ENCODE results near the gene SSBP4.

SSBP4 gene

GRCh38 chr19:18388100-18388959 is 30.9 kb upstream of the SSBP4 start (continued):
- peak; percentile 34; the same call in 1 of the 2 replicates for TF ChIP-seq ZBTB44 (tag by site-specific recombination; IDR thresholded peaks at IDR 0.05)
- peak; percentile 49; the same call in 1 of the 2 replicates for TF ChIP-seq ZXDB (tag by site-specific recombination; IDR thresholded peaks at IDR 0.05)
- TF ChIP-seq KLF8 (tag by site-specific recombination; IDR thresholded peaks at IDR 0.05) = no peak; the same call in 1 of the 2 replicates
- no peak for TF ChIP-seq ZFP41 (tag by site-specific recombination; IDR thresholded peaks at IDR 0.05; ENCODE audit: borderline replicate concordance)
- no peak for TF ChIP-seq KLF16 (tag by site-specific recombination; IDR thresholded peaks at IDR 0.05)

GRCh38 chr19:18388960-18389725 is 30.1 kb upstream of the SSBP4 start:
- Histone ChIP-seq H3K36me3 (ENCODE audit: control insufficient read depth in 2 of 2, insufficient read depth in 1 of 2, low read length in 2 of 2) (no peaks in the 10 kb centered on the region), H3K4me1 (ENCODE audit: control insufficient read depth, insufficient read depth, low read length) (no peaks in the 10 kb centered on the region), H3K9me3 (ENCODE audit: control insufficient read depth, insufficient read depth, low read depth, low read length) (no peaks in the 10 kb centered on the region), H3K4me3 (ENCODE audit: low read depth, low read length) (no peak overlapping the region), H3K27ac (ENCODE audit: extremely low read depth, low read depth, low read length) (no peak overlapping the region)
- 0 out of 2 replicates have a peak, but pooled peaks have one; percentile 1 for TF ChIP-seq ZNF623 (tag by site-specific recombination; IDR thresholded peaks at IDR 0.05)
- no peak for TF ChIP-seq ZNF530 (tag by site-specific recombination; IDR thresholded peaks at IDR 0.05; ENCODE audit: low read depth)
- peak; percentile 87 for TF ChIP-seq ZNF121 (tag by site-specific recombination; IDR thresholded peaks at IDR 0.05)
- no peak for TF ChIP-seq ZSCAN4 (tag by site-specific recombination; IDR thresholded peaks at IDR 0.05)
- TF ChIP-seq ZNF768 (tag by site-specific recombination; IDR thresholded peaks at IDR 0.05) = no peak
- ChIA-PET POLR2A (interaction anchor here (1.0 kb wide), 1 partner anchor 32 kb away, joined by 3 read pairs; no protein-coding TSS in a partner anchor), CTCF (interaction anchor here (0.6 to 5.6 kb wide), 22 partner anchors 9 to 239 kb away, joined by 3 to 68 read pairs (median 6); partner anchors contain the start of genes JUND, LRRC25 and SSBP4)

GRCh38 chr19:18389726-18390064 is 29.5 kb upstream of the SSBP4 start:
- TF ChIP-seq ZNF791 (tag by site-specific recombination; IDR thresholded peaks at IDR 0.05) = no peak
- no peak for TF ChIP-seq ZNF24 (tag by site-specific recombination; IDR thresholded peaks at IDR 0.05)
- no peak for TF ChIP-seq EGR2 (tag by site-specific recombination; IDR thresholded peaks at IDR 0.05; ENCODE audit: low read depth)
- no peak for TF ChIP-seq ZNF133 (tag by site-specific recombination; IDR thresholded peaks at IDR 0.05)
- no peak for TF ChIP-seq KLF17 (tag by site-specific recombination; IDR thresholded peaks at IDR 0.05)
- TF ChIP-seq ZNF138 (tag by site-specific recombination; IDR thresholded peaks at IDR 0.05; ENCODE audit: borderline replicate concordance) = no peak
- TF ChIP-seq KLF1 (tag by site-specific recombination; IDR thresholded peaks at IDR 0.05) = no peak
- no peak for TF ChIP-seq ZFHX2 (tag by site-specific recombination; conservative IDR thresholded peaks at IDR 0.05)
- TF ChIP-seq ZNF658 (tag by site-specific recombination; IDR thresholded peaks at IDR 0.05) = no peak
- TF ChIP-seq ZNF530 (tag by site-specific recombination; IDR thresholded peaks at IDR 0.05; ENCODE audit: low read depth) = no peak
- no peak overlapping the region for H3K4me3 ChIP-seq (ENCODE audit: low read depth, low read length)
- H3K27ac ChIP-seq (ENCODE audit: extremely low read depth, low read depth, low read length) = no peak overlapping the region
- H3K4me1 ChIP-seq (ENCODE audit: control insufficient read depth, insufficient read depth, low read length) = no peaks in the 10 kb centered on the region
- POLR2A ChIA-PET = no interaction called here
- no peaks in the 10 kb centered on the region for H3K36me3 ChIP-seq (ENCODE audit: control insufficient read depth in 2 of 2, insufficient read depth in 1 of 2, low read length in 2 of 2)
- CTCF ChIA-PET = interaction anchor here (0.6 to 5.6 kb wide), 10 partner anchors 11 to 110 kb away, joined by 3 to 68 read pairs (median 6); partner anchors contain the start of genes JUND and LRRC25
- no peaks in the 10 kb centered on the region for H3K9me3 ChIP-seq (ENCODE audit: control insufficient read depth, insufficient read depth, low read depth, low read length)
